SK-N-SH (cell line): ENCODE results near the gene AFAP1L1.

Experiments
- EZH2phosphoT487 ChIP-seq: fragments of 200-600 bp; sonication (generic); IDR thresholded peaks from 2 replicates; pipeline ENCODE4 v1.6.1; 2017; ENCODE audit warnings: low read depth, mixed run types, mild to moderate bottlenecking, antibody characterized with exemption, moderate library complexity, borderline replicate concordance
- TF ChIP-seq, protein P1 (sequence below): IDR thresholded peaks from 2 replicates; pipeline ENCODE4 v1.6.1; 2012; ENCODE audit warnings: mild to moderate bottlenecking, low read depth, low read length, moderate library complexity
- TF ChIP-seq, protein P2 (sequence below): fragments of 150-350 bp; IDR thresholded peaks from 2 replicates; pipeline ENCODE4 v1.6.1; 2017; ENCODE audit warnings: antibody characterized with exemption, low read length, low read depth, borderline replicate concordance

DNA sequence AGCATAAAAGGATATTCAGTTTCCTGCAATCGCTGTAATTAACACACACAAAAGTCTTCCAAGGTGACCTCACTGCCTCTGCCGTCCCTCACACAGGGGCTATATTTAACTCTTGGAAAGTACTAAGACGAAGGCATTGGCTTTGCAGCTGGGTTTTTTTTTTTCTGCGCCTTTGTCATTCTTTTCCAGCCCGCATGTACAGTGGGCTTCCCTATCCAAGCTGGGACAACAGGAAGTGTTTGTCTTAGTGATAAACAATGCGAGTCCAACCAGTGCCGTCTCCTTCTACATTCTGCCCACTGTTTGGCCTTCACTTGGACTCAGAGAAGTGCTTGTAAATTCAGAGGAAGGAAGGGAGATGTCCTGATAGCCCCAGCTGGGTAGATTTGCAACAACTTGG, 17.6 kb downstream of the AFAP1L1 start:
- TF ChIP-seq, protein P1, sequence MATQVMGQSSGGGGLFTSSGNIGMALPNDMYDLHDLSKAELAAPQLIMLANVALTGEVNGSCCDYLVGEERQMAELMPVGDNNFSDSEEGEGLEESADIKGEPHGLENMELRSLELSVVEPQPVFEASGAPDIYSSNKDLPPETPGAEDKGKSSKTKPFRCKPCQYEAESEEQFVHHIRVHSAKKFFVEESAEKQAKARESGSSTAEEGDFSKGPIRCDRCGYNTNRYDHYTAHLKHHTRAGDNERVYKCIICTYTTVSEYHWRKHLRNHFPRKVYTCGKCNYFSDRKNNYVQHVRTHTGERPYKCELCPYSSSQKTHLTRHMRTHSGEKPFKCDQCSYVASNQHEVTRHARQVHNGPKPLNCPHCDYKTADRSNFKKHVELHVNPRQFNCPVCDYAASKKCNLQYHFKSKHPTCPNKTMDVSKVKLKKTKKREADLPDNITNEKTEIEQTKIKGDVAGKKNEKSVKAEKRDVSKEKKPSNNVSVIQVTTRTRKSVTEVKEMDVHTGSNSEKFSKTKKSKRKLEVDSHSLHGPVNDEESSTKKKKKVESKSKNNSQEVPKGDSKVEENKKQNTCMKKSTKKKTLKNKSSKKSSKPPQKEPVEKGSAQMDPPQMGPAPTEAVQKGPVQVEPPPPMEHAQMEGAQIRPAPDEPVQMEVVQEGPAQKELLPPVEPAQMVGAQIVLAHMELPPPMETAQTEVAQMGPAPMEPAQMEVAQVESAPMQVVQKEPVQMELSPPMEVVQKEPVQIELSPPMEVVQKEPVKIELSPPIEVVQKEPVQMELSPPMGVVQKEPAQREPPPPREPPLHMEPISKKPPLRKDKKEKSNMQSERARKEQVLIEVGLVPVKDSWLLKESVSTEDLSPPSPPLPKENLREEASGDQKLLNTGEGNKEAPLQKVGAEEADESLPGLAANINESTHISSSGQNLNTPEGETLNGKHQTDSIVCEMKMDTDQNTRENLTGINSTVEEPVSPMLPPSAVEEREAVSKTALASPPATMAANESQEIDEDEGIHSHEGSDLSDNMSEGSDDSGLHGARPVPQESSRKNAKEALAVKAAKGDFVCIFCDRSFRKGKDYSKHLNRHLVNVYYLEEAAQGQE: no peak
- TF ChIP-seq, protein P2, sequence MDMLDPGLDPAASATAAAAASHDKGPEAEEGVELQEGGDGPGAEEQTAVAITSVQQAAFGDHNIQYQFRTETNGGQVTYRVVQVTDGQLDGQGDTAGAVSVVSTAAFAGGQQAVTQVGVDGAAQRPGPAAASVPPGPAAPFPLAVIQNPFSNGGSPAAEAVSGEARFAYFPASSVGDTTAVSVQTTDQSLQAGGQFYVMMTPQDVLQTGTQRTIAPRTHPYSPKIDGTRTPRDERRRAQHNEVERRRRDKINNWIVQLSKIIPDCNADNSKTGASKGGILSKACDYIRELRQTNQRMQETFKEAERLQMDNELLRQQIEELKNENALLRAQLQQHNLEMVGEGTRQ: no peak
- TF ChIP-seq EZH2phosphoT487: no peak
